Retinal pigment epithelial cell (primary cell): ENCODE results near the gene ANXA3.
"Not testable (repeated sequence)": the region's sequence is repeated elsewhere in the genome, so short reads cannot be mapped to it uniquely, and the experiment has no call there.

ENCODE experiments used
- DNase-seq: peaks from one replicate; pipeline ENCODE4 v3.0.0-alpha.2; 2010; ENCODE audit warnings: low read depth
- H3K4me3 ChIP-seq: 2 replicates; pipeline ENCODE4 v1.5.1; 2011; ENCODE audit warnings: mild to moderate bottlenecking, low read length, control low read depth, moderate library complexity
- TF ChIP-seq, protein P1 (sequence below): conservative IDR thresholded peaks from 2 replicates; pipeline ENCODE4 v1.5.1; 2011; ENCODE audit warnings: low read depth, low read length, control low read depth, inconsistent platforms

ANXA3 gene

DNA sequence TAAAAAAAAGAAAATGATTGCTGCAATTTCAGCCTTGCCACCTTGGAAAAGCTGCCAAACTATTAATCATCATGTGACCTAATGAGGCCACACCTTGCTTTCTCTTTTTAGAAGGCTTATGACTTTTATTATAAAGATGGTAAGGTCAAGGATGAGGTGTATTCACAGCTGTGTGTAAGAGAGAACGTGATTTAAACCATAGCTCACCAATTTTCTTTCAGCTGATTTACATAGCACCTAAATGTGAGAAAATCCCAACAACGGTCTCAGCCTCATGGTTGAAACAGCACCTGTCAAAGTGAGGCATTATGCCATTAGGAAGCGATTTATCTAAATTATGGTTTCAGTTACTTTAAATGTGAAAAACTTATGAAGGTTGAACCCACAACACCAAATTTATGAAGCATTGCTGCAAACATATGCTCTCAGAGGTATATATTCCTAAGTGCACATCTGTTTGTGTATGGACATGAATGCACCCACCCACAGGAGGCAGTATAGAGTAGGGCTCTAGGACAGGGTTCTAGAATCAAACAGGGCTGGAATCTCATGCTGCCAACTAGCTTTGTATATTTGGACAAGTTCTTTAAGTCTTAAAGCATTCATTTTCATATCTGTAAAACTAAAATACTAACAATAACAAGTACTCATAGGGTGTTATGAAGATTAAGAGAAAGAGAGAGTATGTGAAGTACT is 40.7 kb downstream of the ANXA3 start:
- DNase-seq, result no peak
- H3K4me3 ChIP-seq, result no peak overlapping the region
- TF ChIP-seq, protein P1, sequence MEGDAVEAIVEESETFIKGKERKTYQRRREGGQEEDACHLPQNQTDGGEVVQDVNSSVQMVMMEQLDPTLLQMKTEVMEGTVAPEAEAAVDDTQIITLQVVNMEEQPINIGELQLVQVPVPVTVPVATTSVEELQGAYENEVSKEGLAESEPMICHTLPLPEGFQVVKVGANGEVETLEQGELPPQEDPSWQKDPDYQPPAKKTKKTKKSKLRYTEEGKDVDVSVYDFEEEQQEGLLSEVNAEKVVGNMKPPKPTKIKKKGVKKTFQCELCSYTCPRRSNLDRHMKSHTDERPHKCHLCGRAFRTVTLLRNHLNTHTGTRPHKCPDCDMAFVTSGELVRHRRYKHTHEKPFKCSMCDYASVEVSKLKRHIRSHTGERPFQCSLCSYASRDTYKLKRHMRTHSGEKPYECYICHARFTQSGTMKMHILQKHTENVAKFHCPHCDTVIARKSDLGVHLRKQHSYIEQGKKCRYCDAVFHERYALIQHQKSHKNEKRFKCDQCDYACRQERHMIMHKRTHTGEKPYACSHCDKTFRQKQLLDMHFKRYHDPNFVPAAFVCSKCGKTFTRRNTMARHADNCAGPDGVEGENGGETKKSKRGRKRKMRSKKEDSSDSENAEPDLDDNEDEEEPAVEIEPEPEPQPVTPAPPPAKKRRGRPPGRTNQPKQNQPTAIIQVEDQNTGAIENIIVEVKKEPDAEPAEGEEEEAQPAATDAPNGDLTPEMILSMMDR, result peak; percentile 51

DNA sequence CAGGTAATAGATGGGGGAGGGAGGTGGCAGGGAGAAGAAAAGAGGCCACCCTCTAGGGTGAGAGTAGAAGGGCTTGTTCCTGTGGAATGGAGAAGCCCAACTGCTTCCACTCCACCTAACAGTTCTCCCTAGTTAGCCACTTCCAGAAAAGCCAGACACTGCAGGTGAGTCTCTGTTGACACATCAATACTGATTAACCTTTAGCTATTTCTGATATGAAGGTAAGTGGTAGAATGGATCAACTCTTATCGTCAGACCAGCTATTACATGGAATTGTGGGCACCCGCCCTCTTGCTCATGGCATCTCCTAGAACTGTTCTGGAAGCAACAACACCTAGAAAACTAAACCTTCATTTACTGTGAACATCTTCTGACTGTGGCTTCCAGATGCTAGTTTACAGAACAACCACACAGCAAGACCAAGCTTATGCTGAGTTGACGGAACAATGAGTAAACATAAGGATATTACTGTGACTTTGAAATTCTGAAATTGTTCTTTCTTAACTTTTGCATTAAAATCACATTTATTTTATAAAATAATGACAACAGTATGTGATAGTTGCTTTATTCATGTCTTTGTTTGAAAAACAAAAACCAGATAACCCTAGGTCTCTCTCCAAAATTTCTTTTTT is 44.7 kb downstream of the ANXA3 start:
- DNase-seq, result no peak
- H3K4me3 ChIP-seq, result no peak overlapping the region
- TF ChIP-seq, protein P1, result no peak

DNA sequence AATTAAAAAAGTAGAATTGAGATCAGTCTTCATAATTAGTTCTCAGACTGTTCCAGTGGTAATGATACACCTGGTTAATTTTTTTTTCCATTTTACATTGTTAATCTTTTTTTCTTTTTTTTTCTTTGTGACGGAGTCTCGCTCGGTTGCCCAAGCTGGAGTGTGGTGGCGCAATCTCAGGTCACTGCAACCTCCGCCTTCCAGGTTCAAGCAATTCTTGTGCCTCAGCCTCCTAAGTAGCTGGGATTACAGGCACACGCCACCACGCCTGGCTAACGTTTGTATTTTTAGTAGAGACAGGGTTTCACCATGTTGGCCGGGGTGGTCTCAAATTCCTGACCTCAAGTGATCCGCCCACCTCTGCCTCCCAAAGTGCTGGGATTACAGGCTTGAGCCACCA is 46.9 kb downstream of the ANXA3 start:
- not testable (repeated sequence) for DNase-seq, H3K4me3 ChIP-seq

DNA sequence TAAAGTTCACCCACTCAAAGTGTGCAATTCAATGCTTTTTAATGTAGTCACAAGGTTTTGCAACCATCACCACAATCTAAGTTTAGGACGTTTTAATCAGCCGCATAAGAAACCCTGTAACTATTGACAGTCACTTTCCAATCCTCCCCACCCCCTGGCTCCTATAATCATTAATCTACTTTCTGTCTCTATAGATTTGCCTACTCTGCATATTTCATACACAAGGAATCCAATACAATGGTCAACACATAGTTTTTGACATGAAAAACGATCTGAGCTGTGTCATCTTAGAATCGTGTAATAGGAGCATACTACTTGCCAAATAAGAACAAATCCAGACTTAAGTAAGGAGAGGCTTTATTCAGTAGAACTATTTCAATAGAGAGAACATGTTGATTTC is 47.6 kb downstream of the ANXA3 start:
- H3K4me3 ChIP-seq, result no peak overlapping the region
- TF ChIP-seq, protein P1, result no peak
- no peak for DNase-seq

DNA sequence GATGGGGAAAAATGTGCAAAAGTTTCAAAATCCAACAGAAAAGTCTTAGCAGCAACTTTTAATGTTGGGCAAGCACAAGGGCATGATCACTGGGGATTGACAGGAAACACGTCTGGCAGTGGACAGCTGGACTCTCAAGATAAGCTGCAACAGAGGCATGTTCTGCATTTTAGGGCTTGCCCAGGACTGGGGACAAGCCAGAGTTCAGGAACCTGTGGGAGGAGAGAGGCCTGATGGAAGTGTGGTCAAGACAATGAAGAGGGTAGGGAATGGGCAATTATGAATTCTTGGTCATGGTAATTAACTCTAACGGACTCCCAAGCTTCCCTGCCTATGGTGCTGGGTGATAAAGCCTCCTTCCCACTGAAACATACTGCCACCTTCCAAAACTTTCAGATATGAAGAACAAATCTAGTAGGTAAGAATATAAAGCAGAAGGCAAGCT is 48.4 kb downstream of the ANXA3 start:
- H3K4me3 ChIP-seq, result no peak overlapping the region
- DNase-seq, result no peak
- TF ChIP-seq, protein P1, result no peak

DNA sequence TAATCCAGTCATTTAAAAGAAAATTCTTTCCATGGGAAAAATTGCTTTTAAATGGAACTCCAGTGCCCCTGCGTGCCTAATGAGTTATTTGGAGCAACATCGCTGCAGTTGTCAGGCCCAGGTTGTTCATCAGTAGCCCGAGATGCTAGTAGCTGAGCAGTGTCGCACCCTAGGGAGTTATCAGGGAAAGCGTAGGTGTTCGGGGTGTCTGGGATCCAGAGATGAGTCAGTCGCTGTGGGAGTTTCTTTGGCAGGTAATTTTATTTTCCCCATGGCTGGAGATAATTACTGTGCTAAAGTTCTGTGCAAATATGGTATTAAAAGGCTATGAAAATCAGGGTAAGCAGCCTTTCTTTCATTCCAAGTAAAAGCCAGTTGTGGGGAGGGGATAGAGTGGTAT is 49.4 kb downstream of the ANXA3 start:
- DNase-seq, result no peak
- H3K4me3 ChIP-seq, result no peak overlapping the region
- TF ChIP-seq, protein P1, result no peak

DNA sequence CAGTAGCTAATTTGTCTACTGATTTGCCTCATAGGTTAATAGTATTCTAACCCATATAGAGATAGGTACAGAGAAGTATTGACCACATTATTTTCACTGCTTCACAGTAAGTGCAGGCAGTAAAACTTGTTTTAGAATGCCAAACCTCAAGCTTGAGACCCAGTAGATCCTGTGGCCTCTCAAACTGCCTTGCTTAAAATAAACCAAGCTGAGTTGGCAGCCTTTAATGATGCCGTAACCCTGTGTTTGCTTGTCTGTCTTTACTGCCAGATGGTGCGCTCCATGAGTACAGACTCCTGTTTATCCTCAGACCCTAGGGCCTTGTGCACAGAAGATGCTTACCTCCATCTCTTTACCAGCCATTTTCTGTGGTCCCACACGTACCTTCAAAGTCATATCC is 50.8 kb downstream of the ANXA3 start:
- TF ChIP-seq, protein P1, result no peak
- DNase-seq, result no peak
- no peak overlapping the region for H3K4me3 ChIP-seq
